LNCAP (cell line): ENCODE data around the gene PC.

Experiments
- CTCF ChIP-seq: fragments of 450-650 bp; IDR thresholded peaks from 2 replicates; pipeline ENCODE4 v1.5.1; 2017; ENCODE audit warnings: mild to moderate bottlenecking

The PC gene

GRCh38 chr11:66849501-66850234 is 108.5 kb downstream of the PC start:
- no peak for TF ChIP-seq CTCF

- TF ChIP-seq CTCF: no peak
Observed at GRCh38 chr11:66848671-66849500, 109.3 kb downstream of the PC start.

- TF ChIP-seq CTCF: no peak
Observed at GRCh38 chr11:66847461-66848232, 110.5 kb downstream of the PC start.

GRCh38 chr11:66846671-66847091 is 111.5 kb downstream of the PC start:
- no peak for TF ChIP-seq CTCF

GRCh38 chr11:66845876-66846212 is 112.3 kb downstream of the PC start:
- TF ChIP-seq CTCF: no peak

- no peak for TF ChIP-seq CTCF
Observed at GRCh38 chr11:66845143-66845875, 112.9 kb downstream of the PC start.
